T-helper 2 cell treated with Interferon-gamma antibody and Interleukin-4, amounts not matched to agents 100 ng/mL and 5 ng/mL, for 36 hours (primary cell): Measurements from ENCODE around the gene GPR39. TPM values are rescaled to one million over a fixed set of nuclear protein-coding genes. Genes with fewer than 3 reads are reported as not detected.

Experiments used
- intact Hi-C: fragments of 100-400 bp; cut with micrococcal nuclease; formaldehyde crosslinking; loops from one replicate; pipeline ENCODE4 v1.15.1; 2023
- total RNA-seq: library from RNA; stranded (reverse); gene quantifications from 2 replicates; pipeline ENCODE4 v1.2.3, GENCODE V29; 2022

GPR39 gene
- total RNA-seq, 1 donor from 2014 or later, result not detected

DNA sequence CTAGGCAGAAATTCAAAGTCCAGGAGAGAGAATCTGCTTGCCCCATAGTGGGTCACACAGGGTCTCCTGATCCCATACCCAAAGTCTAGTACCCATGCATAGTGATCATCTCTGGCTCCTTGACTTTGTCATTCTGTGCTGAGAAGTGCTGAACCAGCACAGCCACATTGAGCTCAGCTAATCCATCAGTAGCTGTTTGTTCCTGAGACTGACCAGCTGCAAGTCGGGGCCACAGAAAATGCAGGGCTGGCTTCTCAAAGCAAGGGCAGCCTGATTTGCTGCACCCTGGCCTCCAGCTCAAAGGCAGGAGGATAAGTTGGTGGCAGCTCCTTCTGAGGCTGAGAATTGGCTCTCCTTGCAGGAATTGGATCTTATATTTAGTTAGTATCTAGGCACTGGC lies 181.2 kb downstream of the GPR39 start:
- intact Hi-C loops, result no loop called here

DNA sequence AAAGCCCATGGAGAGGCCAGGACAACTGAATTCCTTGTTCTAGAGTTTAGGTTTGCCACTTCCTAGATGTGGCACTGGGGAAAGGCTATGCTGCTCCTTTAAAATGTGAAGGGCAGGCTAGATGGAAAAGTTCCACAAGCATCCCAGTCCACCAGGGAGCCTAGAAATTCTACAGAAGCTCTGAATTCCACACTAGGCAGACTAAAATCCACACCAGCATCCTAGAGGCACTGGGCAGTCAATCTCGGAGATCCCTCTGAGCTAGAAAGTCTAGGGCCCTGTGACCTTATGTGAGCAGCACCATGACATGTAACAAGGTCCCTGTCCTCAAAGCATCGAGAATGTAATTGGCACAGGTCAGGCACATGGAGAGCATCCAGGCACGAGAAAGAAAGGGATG lies 181.9 kb downstream of the GPR39 start:
- intact Hi-C loops, result no loop called here

DNA sequence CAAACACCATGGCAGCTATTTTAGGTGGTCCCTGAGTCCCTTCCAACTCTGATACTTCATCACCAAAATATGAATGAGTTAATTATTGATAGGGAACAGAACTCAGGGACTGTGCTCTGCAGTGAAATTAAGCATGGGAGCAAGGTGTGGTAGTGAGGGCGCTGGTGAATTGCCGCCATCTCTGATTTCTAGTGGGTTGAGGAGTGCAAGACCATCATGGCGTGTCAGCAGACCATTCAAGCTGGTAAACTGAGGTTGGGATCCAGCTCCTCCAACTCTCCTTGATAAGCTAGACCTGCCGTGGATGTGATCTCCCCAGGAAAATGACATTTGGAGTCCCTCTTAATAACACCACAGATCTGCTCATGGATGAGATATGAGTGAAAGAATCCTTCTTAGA lies 183.0 kb downstream of the GPR39 start:
- intact Hi-C loops, result no loop called here

DNA sequence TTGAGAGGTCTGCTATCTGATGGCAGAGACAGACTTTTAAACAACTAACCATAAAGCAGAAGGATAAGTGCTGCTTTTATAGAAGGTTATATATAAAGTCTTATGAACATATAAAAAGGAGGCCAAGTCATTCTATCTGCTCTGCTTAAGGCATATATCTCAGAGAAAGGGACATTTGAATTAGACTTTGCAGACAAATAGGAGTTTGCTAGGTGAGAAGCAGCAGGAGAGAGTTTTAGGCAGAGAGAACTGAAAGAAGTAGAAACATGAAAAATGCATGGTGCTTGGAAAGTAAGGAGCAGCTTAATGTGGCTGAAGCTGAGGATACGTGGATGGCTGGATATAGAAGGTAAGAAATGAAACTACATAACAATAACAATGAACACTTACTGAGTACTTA lies 188.0 kb downstream of the GPR39 start:
- intact Hi-C loops, result no loop called here

DNA sequence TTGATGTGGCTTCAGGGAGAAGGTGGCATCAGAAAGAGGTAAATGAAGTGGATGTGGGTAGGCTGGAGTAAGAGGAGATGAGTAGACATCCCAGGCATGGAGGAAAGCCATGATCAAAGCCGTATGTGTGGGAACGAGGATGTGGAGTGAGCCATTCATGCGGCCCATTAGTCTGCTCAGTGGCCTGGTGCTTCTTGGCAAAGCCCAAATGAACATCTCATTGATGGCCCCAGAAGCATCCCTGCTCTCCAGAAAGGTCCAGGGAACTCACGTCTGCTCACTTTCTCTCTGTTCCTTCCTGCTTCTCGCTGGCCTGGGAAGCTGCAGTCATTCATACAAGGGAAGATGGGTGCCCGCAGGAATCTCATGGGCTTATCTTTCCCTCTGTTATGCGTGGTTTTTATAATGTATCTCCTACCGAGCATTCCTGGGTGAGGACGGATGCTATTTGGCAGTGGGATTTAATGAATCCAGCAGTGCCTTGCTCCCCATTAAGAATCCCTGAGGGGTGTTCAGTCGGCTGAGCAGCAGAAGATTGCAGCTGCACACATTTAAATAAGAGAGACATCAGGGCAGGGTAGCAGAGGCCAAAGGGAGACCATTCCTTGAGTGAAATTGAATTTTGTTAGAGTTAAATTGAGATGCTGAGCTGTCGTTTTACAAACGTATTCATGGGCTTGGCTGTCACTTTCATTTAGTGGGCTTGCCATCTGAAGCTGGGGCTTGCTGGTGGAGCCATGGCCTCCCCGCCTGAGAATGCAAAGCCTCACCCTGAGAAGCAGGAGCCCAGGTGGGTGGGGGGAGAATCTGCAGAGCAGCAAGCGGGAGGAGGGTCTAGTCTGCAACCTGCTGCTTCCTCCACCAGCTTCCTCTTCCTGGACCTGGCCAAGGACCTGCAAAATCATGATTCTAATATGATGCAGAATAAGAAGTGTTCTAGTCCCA lies 188.9 kb downstream of the GPR39 start:
- intact Hi-C loops, result no loop called here

DNA sequence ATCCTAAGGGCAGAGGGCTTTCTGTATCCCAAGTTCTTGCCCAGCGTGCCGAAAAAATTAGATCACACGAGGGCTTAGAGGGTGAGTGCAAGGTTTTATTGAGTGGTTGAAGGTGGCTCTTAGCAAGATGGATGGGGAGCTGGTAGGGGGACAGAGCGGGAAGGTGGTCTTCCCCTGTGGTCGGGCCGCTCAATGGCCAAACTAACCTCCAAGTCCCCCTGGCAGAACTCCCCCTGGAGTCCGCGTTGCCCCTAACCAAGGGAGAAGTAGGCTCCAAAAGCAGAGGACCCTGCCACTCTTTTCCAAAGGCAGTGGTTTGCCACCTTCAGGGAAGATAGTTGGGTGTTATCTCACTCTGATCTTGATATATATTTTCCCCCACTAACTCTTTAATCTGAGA lies 190.0 kb downstream of the GPR39 start:
- intact Hi-C loops, result no loop called here

DNA sequence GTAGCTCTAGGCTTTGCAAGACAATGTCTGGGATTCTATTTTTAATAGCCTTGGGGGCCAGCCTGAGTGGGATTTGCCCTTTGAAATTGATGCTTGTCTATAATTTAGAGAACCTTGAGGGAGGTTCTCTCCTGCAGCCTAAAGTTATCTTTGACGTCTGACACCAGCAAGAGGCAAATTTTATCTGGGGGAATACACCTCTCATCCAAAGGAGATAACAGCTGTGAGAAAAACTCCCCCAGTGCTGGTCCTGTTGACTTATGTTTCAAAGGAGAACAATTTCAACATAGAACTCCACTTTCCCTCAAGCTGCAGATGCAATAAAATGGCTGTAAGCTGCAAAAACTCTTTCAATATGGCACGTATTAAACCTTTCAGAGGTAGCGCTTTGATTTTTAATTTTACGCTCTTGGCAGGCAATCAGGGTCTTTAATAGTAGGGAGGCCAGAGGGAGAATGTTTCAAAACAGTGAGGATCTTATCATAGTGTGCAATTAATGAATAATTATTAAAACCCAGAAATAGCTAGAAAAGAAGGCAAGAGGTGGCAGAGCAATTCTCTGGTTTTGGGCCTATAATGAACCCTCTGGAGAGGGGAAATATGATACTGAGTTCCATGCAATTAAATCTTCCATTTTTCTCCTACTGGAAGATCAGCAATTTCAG lies 191.0 kb downstream of the GPR39 start:
- intact Hi-C loops, result no loop called here

DNA sequence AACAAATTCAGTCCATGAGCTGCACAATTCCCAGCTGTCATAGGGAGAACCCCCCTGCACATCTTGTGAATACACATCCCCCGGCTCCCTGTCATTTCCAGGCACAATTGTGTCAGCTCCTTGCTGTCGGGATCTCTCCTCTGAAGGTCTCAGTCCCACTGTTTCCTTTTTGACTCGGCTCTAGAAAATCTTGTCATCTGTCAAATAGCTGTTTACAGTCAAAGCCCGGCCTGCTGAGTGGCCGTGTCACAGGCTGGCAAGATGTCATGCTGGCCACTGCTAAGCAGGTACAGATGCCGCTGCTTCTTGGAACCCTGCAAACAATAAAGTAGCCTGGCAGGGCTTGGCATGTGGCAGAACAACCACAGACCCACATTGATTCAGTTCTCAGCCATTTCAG lies 191.7 kb downstream of the GPR39 start:
- intact Hi-C loops, result no loop called here

DNA sequence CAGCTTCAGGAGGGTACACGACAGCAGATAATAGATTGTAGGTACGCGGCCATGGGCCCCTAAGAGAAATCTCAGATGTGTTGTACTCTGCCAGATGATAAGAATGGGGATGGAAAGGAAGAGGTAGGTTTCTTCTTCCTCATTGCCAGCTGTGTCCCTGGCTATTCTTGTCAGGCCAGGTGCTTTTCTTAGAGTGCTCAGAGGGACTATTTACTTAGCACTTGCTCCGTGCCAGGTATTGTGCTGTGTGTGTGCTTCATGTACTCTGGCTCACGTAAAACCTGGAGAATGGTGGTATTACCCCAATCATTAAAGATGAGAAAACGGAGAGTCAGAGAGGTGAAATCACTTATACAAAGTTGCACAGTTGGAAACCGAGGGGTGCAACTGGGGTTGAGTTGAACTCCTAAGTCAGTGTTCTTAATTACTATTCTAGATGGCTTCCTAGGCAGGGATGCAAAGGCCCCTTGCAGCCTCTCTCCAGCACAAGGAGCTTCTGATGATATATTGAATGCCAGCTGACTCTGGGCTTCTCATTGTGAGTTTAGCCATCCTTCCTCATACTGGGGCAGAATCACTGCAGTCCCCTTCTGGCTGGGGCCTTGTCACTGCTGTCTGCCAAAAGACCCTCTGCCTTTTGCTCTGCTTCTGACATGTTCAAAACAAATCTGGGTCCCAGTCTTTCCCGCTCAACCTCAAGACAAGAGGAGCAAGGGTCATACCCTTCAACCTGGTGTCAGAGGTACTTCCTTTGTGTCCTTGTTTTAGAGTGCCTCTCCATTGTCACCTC lies 192.7 kb downstream of the GPR39 start:
- intact Hi-C loops, result no loop called here

DNA sequence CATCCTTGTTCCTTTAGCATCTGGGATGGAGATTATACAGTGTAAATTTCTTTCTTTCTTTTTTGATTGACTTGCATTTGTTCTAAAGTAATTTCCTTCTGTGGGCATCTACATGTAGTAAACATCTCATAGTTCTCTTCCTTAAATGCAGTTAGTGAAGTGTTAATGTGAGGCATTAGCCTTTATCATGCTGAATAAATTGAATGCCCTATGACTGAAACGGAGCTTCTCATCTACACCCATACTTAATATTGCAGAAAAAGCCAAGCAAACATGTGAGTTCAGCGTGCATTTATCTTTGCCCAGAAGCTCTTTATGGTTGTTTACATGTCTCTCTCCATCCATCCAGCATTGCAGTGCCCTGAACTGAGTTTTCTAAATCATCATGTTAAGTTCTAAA lies 195.1 kb downstream of the GPR39 start:
- intact Hi-C loops, result no loop called here

DNA sequence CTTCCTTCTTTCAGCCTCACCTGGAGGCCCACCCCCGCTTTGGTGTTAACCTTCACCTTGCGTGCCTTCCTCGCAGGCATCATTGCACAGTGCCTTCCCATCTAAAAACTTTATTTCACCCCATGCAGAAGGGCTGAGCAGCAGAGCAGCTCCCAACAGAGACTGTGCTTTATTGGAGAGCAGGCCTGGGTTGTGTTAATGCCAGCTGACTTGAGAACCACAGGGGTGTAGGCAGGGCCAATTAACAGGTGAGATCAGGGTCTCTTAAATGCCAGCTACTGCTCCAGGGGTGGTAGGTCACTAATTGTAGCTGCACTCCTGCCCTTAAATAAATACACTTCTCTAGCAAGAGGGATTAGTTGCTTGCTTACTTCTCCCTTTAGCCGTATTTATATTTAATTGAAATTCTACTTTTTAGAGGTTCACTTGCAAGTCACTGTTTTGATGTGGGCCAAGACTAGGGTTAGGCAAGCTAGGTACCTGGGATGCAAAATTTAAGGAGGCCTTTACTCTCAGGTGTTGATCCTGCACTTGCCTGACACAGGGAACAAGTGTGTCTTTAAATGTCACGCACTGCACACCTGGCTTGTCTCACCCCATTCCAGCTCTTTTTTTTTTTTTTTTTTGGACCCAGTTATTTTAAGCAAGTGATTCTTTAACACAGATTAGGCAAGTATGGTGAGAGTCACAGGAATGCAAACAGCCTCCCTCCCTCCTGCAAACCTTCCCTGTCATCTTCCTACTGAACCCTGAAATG lies 198.9 kb downstream of the GPR39 start:
- intact Hi-C loops, result no loop called here

DNA sequence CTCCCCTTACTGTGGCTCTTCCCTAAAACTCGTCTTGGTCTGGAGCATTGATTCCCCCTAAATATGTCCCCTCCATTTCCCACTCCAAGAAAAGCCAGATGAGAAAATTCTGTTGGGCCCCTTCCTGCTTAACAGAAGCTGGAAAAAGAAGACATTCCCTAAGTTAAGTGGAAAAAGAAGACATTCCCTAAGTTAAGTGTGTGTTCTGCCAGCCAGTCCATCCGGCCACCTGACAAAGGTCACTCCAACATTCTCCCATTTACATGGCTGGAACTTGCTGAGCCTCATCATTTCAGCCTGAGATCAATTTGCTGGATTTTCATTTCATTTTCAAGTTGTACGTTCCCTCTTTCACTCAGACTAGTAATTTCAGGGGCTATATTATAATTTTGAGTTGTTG lies 201.4 kb downstream of the GPR39 start:
- intact Hi-C loops, result no loop called here

DNA sequence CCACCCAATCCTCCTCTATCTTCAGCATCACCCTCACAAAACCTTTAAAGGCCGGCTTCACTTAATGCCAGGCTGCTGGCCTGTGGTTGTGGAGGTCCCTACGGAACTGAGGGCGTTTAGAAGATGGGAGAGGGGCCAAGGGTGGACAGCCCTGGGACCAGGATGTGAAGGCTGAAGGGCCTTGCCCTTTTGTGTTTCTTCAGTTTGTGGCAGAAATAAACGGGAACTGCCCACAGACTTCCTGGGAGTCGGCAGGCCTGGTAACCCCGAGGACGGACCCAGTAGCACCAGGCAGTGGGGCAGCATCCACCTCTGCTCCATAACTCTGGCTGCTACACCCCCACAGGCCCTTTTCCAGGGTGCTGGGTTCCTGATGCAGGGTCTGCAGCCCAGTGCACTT lies 202.1 kb downstream of the GPR39 start:
- intact Hi-C loops, result no loop called here

DNA sequence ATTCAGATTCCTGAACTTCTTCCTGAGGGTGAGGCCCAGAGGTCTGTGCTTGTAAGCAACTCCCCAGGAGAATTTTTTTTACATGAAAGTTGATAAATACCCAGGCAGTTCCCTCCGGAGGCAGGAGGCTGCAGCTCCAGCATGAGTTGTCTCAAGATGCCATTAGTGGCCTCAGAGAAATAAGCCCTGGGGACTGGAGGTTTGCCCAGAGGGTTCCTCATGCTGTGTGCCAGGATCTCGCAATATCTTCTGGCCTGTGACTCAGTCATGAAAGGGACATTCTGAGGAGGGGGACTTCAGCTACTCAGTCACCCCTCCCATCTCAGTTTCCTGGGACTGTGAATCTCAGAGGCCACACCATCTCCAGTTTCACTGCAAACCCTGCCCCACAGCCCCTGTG lies 203.5 kb downstream of the GPR39 start:
- intact Hi-C loops, result no loop called here

DNA sequence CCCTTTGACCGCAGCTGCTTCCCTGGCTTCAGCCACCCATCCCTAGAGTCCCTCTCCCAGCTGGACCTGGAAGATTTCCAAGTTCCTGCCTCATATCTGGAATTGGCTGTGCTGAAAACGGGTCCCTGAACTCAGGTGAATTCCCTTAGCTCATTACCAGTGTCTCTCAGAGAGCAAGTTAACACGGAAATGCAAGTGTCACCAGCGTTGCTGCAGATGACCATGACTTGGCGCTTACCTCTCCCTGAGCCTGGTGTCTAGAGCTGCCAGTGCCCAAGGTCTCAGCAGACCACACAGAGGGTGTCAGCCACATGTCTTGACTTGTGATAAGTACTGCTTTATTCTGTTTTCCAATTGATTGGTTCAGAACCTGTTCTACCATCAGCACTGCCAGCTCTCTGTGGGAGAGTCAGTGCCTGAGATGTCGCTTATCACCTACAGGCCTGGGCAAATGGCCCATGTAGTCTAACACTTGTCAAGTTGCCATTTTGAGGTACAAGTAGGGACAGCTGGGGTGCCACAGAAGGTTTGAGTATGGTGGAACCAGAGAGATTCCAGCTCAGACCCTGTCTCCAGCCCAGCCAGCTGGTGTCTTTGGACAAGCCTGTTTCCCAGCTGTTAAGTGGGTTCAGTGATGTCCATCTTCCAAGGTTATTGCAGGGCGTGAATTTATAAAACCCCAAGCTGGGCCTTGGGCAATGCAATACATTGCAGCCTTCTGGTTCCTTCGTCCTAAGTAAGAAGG lies 204.7 kb downstream of the GPR39 start:
- intact Hi-C loops, result no loop called here

DNA sequence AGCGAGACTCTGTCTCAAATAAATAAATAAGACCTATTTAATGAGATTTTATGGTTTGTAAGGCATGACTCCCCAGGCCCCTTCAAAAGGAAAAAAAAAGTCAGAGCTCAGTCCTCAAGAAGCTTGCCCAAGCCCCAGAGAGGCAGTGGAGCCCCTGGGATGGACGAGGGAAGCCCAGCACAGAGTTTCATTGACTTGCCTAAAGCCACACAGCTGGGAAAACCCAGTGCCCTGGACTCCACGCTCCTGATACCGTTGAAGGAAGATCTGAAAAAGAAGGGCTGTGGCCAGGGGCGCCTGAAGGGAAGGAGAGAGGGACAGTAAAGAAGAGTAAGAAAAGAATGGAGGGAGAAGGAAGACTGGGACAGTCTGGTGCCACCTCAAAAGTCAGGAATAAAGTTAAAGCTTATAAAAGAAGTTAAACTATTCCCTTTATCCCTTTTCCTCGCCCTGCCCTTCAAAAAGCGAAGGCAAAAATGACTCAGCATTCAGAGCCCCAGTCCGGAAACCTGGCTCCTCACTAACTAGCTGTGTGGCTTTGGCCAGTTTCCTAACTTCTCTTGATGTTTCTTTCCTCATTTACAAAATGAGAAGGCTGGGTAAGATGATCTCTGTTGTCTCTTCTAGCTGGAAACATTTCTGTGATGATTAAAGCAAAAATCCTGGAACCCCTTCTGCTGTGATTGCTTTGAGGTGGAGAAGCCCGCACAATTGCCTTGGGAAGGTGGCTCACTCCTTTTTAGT lies 206.7 kb downstream of the GPR39 start:
- intact Hi-C loops, result no loop called here

DNA sequence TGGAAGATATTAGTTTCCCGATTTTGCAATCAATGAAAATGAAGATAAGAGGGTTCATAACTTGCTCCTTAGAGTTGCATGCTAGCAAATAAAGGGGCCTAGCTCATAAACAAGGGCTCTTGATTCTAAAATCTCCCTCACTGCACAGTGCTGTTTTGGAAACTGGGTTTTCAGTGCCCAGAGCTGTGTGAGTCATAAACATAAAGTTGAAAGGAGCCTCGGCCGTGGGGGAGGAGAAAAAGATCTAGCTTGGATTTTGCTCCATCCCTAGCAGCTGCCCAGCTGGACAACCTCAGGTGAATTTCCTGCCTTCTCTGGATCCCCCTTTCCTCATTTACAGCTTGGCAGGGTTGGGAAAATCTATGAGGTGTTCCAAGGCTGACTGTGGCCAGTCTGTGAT lies 210.9 kb downstream of the GPR39 start:
- intact Hi-C loops, result no loop called here

DNA sequence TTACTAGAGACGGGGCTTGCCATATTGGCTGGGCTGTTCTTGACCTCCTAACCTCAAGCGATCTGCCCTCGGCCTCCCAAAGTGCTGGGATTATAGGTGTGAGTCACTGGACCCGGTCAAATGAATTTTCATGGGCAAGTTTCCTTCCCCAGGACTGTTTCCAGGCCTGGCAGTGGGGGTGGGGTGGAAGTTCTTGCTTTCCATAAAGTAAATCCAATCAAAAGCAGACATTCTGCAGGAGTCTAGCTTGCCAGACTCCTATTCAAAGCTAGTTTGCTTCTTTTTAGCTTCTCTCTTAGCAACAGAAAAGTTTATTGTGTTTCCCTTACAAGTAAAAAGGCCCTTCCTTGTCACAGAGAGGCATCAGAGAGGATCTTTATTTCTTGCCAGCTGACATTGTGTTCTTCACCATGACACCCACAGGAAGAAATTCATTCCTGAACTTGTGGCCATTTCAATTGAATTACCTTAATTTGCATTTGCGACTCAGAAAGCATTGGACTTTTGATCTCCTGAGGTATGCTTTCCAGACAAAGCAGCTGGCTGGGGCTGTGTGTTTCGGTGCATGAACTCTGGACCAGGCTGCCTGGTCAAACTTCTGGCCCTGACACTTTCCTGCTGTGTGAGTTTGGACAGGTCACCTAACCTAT lies 215.5 kb downstream of the GPR39 start:
- intact Hi-C loops, result no loop called here

DNA sequence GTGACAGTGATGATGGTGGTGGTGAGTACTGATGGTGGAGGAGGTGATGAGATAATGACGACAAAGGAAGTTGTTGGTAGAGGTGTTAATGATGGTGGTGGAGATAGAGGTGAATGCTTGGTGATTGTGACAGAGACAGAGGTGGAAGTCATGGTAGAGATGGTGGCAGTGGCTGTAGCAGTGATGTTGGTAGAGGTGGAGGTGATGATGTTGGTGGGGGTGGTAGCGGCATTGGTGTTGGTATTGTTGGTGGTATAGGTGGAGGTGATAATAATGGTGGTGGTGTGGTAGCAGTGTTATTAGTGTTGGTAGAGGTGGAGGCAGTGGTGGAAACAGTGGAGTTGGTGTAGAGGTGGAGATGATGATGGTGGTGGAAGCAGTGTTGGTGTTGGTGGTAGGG lies 217.0 kb downstream of the GPR39 start:
- intact Hi-C loops, result no loop called here
